H54 (cell line): Measurements from ENCODE around the gene INTS11.

ENCODE experiments used
- DNase-seq: peaks from one replicate; pipeline ENCODE4 v3.0.0; 2011; ENCODE audit warnings: low spot score, mixed read lengths; ENCODE audit not compliant: insufficient read length
- FAIRE-seq: peaks from 3 replicates; lab custom pipeline; 2011; peaks lifted over from hg19 to GRCh38; lab: Jason Lieb, UNC
- POLR2A ChIP-seq: IDR thresholded peaks from 2 replicates; pipeline ENCODE4 v1.6.1; 2011; ENCODE audit warnings: low read depth, mild to moderate bottlenecking, low read length

The INTS11 gene

GRCh38 chr1:1272341-1273208 is 51.9 kb downstream of the INTS11 start:
- DNase-seq (no peak), FAIRE-seq (no peak)
- no peak for TF ChIP-seq POLR2A

- no peak for DNase-seq
- FAIRE-seq, result no peak
- no peak for TF ChIP-seq POLR2A
Observed at GRCh38 chr1:1270813-1271212, 53.6 kb downstream of the INTS11 start.

GRCh38 chr1:1268284-1268682 is 56.2 kb downstream of the INTS11 start:
- no peak for FAIRE-seq

GRCh38 chr1:1267488-1268283 is 56.8 kb downstream of the INTS11 start:
- DNase-seq (no peak), FAIRE-seq (no peak)
- no peak for TF ChIP-seq POLR2A

More at GRCh38 chr1:1268284-1268682, 56.2 kb downstream of the INTS11 start:
- no peak for TF ChIP-seq POLR2A
- DNase-seq, result no peak

- TF ChIP-seq POLR2A, result no peak
- FAIRE-seq (peak; percentile 88), DNase-seq (peak; percentile 92)
Observed at GRCh38 chr1:1264868-1265272, 59.6 kb downstream of the INTS11 start.

GRCh38 chr1:1264026-1264425 is 60.4 kb downstream of the INTS11 start:
- no peak for DNase-seq
- no peak for FAIRE-seq
- no peak for TF ChIP-seq POLR2A

GRCh38 chr1:1262758-1263157 is 61.7 kb downstream of the INTS11 start:
- no peak for TF ChIP-seq POLR2A
- no peak for FAIRE-seq
- DNase-seq, result no peak

GRCh38 chr1:1262071-1262470 is 62.4 kb downstream of the INTS11 start:
- no peak for FAIRE-seq
- no peak for TF ChIP-seq POLR2A
- no peak for DNase-seq
